ENCODE results near the gene CIROP. TPM values are rescaled to one million over a fixed set of nuclear protein-coding genes. Genes with fewer than 3 reads are reported as not detected.
A peak's percentile ranks its signal among the peaks of the same experiment; 100 is the strongest.

CIROP gene
- polyA plus RNA-seq, 6 donors from 2014 or later: not detected

DNA sequence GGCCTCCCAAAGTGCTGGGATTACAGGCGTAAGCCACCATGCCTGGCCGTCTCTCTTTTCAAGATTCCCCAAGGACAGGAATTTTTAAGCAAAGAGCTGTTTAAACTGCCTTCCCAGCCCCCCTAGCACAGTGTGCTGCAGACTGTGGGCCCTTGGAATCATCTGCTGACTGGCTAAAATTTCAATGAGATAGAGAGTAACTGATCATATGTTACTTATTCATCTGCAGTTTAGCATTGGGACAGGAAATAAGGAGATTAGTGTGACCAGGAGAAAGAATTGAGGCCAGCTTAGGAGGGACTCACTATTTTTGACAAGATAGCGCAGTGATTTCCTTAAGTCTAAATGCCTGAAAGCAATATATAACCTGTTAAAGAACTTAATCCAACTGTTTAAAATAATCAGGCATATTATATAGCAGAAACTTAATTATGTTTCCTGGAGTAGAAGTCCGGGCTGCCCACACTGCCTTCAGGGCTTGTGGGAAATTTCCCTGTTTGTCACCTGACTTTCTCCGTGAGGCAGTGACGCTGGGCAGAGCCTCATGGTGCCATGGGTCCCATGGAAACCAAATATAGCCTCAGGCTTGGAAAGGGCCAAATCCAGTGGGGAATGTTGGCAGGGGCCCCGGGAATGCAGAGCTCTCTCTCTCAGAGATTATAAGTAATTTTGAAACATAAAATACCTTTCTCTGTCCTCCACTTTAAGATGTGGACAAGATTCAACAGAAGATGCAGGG lies 37.1 kb upstream of the CIROP start:
- Mint-ChIP-seq H3K4me3 (no peak overlapping the region), H3K9me3 (no peaks in the 10 kb centered on the region), H3K36me3 (no peaks in the 10 kb centered on the region), H3K4me1 (no peaks in the 10 kb centered on the region), H3K27me3 (peaks cover 5 to 10% (median 5%) of the 10 kb centered on the region in 3 donors), H3K27ac (no peak overlapping the region)
- ATAC-seq (ENCODE audit: low read depth in 2 of 2) (no peak), DNase-seq (no peak)

GRCh38 chr14:23140371-23140770 lies 35.6 kb upstream of the CIROP start:
- Mint-ChIP-seq H3K4me1 (peaks cover 0 to 4% (median 0%) of the 10 kb centered on the region in 3 donors), H3K9me3 (no peaks in the 10 kb centered on the region), H3K36me3 (no peaks in the 10 kb centered on the region), H3K4me3 (no peak overlapping the region), H3K27ac (no peak overlapping the region), H3K27me3 (peaks cover 0 to 8% (median 0%) of the 10 kb centered on the region in 3 donors)
- no peak for DNase-seq
- no peak for ATAC-seq (ENCODE audit: low read depth in 2 of 2)

DNA sequence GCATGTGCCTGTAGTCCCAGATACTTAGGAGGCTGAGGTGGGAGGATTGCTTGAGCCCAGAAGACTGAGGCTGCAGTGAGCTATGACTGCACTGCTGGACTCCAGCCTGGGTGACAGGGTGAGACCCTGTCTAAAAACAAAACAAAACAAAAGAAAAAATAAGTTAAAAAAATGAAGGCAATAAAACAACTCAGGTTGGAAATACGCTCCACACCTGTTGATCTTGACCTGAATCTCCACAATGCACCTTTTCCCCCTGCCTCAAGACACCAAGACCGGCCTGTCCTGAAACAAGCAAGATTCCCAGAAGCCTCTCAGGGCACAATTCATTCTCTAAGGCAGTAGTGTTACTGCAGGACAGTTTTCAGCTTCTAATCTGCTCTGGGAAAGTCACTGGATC lies 35.1 kb upstream of the CIROP start:
- H3K27me3 Mint-ChIP-seq: peaks cover 0 to 8% (median 0%) of the 10 kb centered on the region in 3 donors
- ATAC-seq (ENCODE audit: low read depth in 2 of 2) (no peak), DNase-seq (no peak)
- H3K27ac Mint-ChIP-seq: no peak overlapping the region
- H3K36me3 Mint-ChIP-seq: no peaks in the 10 kb centered on the region
- peaks cover 0 to 4% (median 0%) of the 10 kb centered on the region in 3 donors for H3K4me1 Mint-ChIP-seq
- no peaks in the 10 kb centered on the region for H3K9me3 Mint-ChIP-seq
- no peak overlapping the region for H3K4me3 Mint-ChIP-seq

GRCh38 chr14:23137813-23138535 lies 33.2 kb upstream of the CIROP start:
- H3K9me3 Mint-ChIP-seq: no peaks in the 10 kb centered on the region
- H3K4me3 Mint-ChIP-seq: no peak overlapping the region
- H3K36me3 Mint-ChIP-seq: no peaks in the 10 kb centered on the region
- peaks cover 0 to 8% (median 0%) of the 10 kb centered on the region in 3 donors for H3K27me3 Mint-ChIP-seq
- ATAC-seq (ENCODE audit: low read depth in 2 of 2) (no peak), DNase-seq (no peak)
- peaks cover 0 to 4% (median 0%) of the 10 kb centered on the region in 3 donors for H3K4me1 Mint-ChIP-seq
- peak overlapping the region in 1 of 6 donors; percentile 25 for H3K27ac Mint-ChIP-seq

- H3K27ac Mint-ChIP-seq: peak overlapping the region in 1 of 6 donors; percentile 25
- no peaks in the 10 kb centered on the region for H3K9me3 Mint-ChIP-seq
- peaks cover 0 to 8% (median 0%) of the 10 kb centered on the region in 3 donors for H3K27me3 Mint-ChIP-seq
- ATAC-seq (ENCODE audit: low read depth in 2 of 2) (no peak), DNase-seq (no peak)
- peaks cover 0 to 4% (median 0%) of the 10 kb centered on the region in 3 donors for H3K4me1 Mint-ChIP-seq
- H3K4me3 Mint-ChIP-seq: peak overlapping the region in 1 of 8 donors; percentile 13
- no peaks in the 10 kb centered on the region for H3K36me3 Mint-ChIP-seq
These were observed 32.5 kb upstream of the CIROP start for GRCh38 chr14:23137192-23137812.

DNA sequence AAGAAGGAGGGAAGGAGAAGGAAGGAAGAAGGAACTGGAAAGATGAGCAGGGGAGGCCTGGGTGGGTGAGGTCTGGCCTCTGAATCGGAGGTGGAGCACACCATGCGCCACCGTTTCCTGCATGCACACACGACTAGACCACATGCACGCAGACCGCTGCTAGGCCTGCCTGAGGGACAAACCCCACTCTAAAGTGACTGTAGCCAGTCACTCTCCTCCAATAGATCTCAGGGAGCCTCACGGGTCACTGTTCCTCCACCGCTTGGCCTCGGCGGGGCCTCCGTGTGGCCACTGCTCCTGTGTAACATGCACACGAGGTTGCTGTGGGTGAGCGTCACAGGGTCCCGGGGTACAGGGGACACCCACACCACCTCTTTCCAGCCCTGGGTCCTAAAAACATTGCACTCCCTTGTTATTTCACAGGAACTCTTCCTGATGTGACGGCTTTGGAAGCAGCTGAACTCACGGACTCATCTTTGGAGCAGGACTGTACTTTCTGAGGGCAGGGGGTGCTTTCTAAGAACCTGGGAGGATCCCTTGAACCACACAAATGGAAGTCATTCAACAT lies 31.9 kb upstream of the CIROP start:
- H3K9me3 Mint-ChIP-seq: no peaks in the 10 kb centered on the region
- no peak for ATAC-seq (ENCODE audit: low read depth in 2 of 2)
- H3K27ac Mint-ChIP-seq: peak overlapping the region in 1 of 6 donors; percentile 9
- peaks cover 0 to 8% (median 0%) of the 10 kb centered on the region in 3 donors for H3K27me3 Mint-ChIP-seq
- peaks cover 0 to 4% (median 0%) of the 10 kb centered on the region in 3 donors for H3K4me1 Mint-ChIP-seq
- no peak overlapping the region for H3K4me3 Mint-ChIP-seq
- no peak for DNase-seq
- no peaks in the 10 kb centered on the region for H3K36me3 Mint-ChIP-seq

GRCh38 chr14:23132970-23133369 lies 28.2 kb upstream of the CIROP start:
- ATAC-seq (ENCODE audit: low read depth in 2 of 2): no peak
- Mint-ChIP-seq H3K9me3 (no peaks in the 10 kb centered on the region), H3K4me3 (no peak overlapping the region), H3K4me1 (peaks cover 5 to 12% (median 10%) of the 10 kb centered on the region in 3 donors), H3K36me3 (no peaks in the 10 kb centered on the region), H3K27ac (no peak overlapping the region), H3K27me3 (peaks cover 0 to 16% (median 0%) of the 10 kb centered on the region in 3 donors)
- no peak for DNase-seq

GRCh38 chr14:23131482-23131881 lies 26.7 kb upstream of the CIROP start:
- H3K27ac Mint-ChIP-seq: no peak overlapping the region
- H3K4me3 Mint-ChIP-seq: no peak overlapping the region
- H3K36me3 Mint-ChIP-seq: no peaks in the 10 kb centered on the region
- ATAC-seq (ENCODE audit: low read depth in 2 of 2) (no peak), DNase-seq (no peak)
- peaks cover 9 to 16% (median 12%) of the 10 kb centered on the region in 3 donors for H3K4me1 Mint-ChIP-seq
- no peaks in the 10 kb centered on the region for H3K9me3 Mint-ChIP-seq
- peaks cover 0 to 14% (median 0%) of the 10 kb centered on the region in 3 donors for H3K27me3 Mint-ChIP-seq

DNA sequence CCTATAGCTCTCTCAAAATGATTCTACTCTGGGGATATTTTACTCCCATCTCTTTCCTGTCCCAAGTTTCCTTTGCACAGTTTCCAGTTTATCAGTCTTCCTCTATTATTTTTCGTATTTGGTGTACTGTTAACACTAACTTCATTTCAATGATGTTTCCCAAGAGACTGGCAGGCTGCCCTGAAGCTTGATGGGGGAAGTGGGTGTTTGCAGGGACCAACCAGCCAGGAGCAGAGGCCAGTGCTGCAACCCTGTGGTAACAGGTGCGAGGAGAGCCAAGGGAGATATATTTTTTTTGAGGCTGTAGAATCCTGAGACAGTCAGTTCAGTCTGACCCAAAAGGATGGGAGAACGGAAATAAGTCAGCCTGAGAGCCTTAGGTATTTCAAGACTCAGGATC lies 26.1 kb upstream of the CIROP start:
- peaks cover 0 to 8% (median 0%) of the 10 kb centered on the region in 3 donors for H3K27me3 Mint-ChIP-seq
- H3K4me3 Mint-ChIP-seq: no peak overlapping the region
- ATAC-seq (ENCODE audit: low read depth in 2 of 2): no peak
- H3K9me3 Mint-ChIP-seq: no peaks in the 10 kb centered on the region
- no peaks in the 10 kb centered on the region for H3K36me3 Mint-ChIP-seq
- peak overlapping the region in 2 of 6 donors; percentile 48 to 59 for H3K27ac Mint-ChIP-seq
- peaks cover 9 to 16% (median 9%) of the 10 kb centered on the region in 3 donors for H3K4me1 Mint-ChIP-seq
- DNase-seq: no peak

DNA sequence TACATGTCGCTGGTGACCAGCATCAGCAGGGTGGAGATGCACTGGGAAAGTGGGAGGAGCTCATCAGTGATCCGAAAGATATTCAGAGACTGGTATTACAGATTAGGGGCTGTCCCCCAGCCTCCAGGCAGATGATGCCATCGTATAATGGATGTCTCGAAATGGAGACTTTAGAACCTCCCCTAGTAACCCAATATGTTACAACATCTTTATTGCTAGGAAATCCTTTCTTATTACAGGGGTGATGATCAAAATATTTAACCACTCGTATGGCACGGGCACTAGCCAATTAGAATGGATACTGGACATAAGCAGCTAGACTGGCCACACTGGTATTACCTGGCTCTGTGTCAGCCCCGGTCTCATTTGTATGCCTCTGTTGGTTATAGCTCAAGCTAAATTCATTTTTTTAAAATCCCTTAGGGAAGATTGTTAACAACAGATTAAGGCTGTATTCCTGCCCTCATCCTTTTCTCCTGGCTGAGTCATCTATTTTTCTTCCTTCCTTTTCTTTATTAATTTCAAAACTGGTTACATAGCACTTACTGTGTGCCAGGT lies 25.0 kb upstream of the CIROP start:
- Mint-ChIP-seq H3K9me3 (no peaks in the 10 kb centered on the region), H3K4me1 (peaks cover 9 to 16% (median 9%) of the 10 kb centered on the region in 3 donors), H3K27me3 (peaks cover 0 to 8% (median 0%) of the 10 kb centered on the region in 3 donors), H3K27ac (no peak overlapping the region), H3K4me3 (no peak overlapping the region), H3K36me3 (no peaks in the 10 kb centered on the region)
- DNase-seq (no peak), ATAC-seq (ENCODE audit: low read depth in 2 of 2) (no peak)

DNA sequence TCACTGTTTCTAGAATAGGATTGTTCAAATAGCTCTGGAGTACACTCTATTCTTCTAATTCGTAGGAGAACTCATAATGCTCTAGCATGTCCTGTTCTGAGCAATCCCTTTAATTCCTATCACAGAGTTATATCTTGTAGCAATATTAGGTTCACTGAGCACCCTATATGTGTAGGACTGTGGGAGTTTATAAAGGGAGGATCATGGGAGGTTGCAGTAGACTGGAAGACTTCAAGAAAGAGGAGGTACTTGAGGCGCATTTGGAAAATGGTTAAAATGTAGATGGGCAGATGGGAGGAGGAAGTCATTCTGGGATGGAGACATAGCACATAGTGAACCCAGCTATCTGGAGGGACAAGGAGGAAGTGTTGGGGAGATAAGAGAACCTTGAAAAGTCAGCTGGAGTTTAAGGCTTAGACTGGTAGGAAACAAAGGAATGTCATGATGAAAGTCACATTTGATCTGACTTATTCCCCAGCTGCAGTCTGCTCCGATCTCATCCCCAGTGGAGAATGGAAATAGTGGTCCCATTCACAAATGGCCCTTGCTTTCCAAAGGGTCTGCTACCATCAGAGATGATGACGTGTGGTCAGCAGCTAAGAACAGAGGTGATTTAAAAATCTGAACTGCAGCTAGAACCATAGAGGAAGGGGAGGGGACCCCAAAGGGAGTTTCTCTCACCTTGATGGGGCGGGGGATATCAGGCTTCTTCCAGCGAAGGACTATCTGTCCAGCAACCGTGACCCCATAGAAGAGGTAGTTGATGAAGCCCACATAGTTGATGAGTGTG lies 24.4 kb upstream of the CIROP start:
- peak overlapping the region in 1 of 6 donors; percentile 18 for H3K27ac Mint-ChIP-seq
- ATAC-seq (ENCODE audit: low read depth in 2 of 2): no peak
- no peaks in the 10 kb centered on the region for H3K9me3 Mint-ChIP-seq

DNA sequence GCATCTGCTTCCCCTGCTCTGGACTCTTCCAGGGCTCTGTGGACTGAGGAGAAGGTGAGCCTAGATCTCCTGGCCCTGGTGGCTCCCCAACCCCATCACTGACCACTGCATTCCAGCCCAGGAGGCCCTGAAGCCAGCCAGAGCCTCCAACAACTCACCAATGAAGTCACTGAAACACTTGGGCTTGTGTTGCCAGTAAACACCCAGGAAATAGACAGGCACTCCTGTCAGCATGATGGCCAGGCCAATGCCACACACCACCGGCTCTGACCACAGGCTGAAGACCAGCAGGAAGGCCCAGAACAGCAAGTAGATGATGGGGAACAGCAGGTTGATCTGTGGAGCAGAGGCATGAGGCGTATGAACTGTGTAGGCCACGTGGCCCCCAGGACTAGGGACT lies 23.1 kb upstream of the CIROP start:
- H3K4me1 Mint-ChIP-seq: peaks cover 9 to 16% (median 9%) of the 10 kb centered on the region in 3 donors
- ATAC-seq (ENCODE audit: low read depth in 2 of 2) (no peak), DNase-seq (no peak)
- H3K4me3 Mint-ChIP-seq: no peak overlapping the region
- no peaks in the 10 kb centered on the region for H3K9me3 Mint-ChIP-seq
- H3K27me3 Mint-ChIP-seq: peaks cover 0 to 8% (median 0%) of the 10 kb centered on the region in 3 donors
- no peaks in the 10 kb centered on the region for H3K36me3 Mint-ChIP-seq
- H3K27ac Mint-ChIP-seq: peak overlapping the region in 1 of 6 donors; percentile 91

More for the DNA sequence above, 24.4 kb upstream of the CIROP start:
- peaks cover 0 to 8% (median 0%) of the 10 kb centered on the region in 3 donors for H3K27me3 Mint-ChIP-seq
- H3K36me3 Mint-ChIP-seq: no peaks in the 10 kb centered on the region
- peaks cover 9 to 16% (median 9%) of the 10 kb centered on the region in 3 donors for H3K4me1 Mint-ChIP-seq
- no peak for DNase-seq
- no peak overlapping the region for H3K4me3 Mint-ChIP-seq

Measured in naive B cell (primary cell).